Measurements from ENCODE around the gene SEMA3B. TPM values are rescaled to one million over a fixed set of nuclear protein-coding genes. Genes with fewer than 3 reads are reported as not detected.

Gene SEMA3B
- total RNA-seq, 1 experiment from 2014 or later, result 7.3 TPM

- TF ChIP-seq ZNF281 (CRISPR knock-in tag; IDR thresholded peaks at IDR 0.05) (no peak), TEAD4 (CRISPR knock-in tag; IDR thresholded peaks at IDR 0.05) (no peak), ZSCAN18 (CRISPR knock-in tag; IDR thresholded peaks at IDR 0.05) (0 out of 2 replicates have a peak, but pooled peaks have one; percentile 75), E2F5 (CRISPR knock-in tag; IDR thresholded peaks at IDR 0.05) (peak; percentile 80), ZNF219 (CRISPR knock-in tag; IDR thresholded peaks at IDR 0.05; ENCODE audit: borderline replicate concordance) (0 out of 2 replicates have a peak, but pooled peaks have one; percentile 9), NFATC4 (CRISPR knock-in tag; IDR thresholded peaks at IDR 0.05) (no peak), USF2 (CRISPR knock-in tag; IDR thresholded peaks at IDR 0.05) (no peak), HMGXB4 (CRISPR knock-in tag; IDR thresholded peaks at IDR 0.05) (no peak), NFE2L1 (CRISPR knock-in tag; IDR thresholded peaks at IDR 0.05) (peak; percentile 79; the same call in 1 of the 2 replicates), NR2C2 (CRISPR knock-in tag; IDR thresholded peaks at IDR 0.05) (no peak), IRF2 (CRISPR knock-in tag; IDR thresholded peaks at IDR 0.05; ENCODE audit: borderline replicate concordance, low read depth) (no peak), TEAD1 (CRISPR knock-in tag; IDR thresholded peaks at IDR 0.05) (peak; percentile 89; the same call in 1 of the 2 replicates), MAX (CRISPR knock-in tag; IDR thresholded peaks at IDR 0.05) (peak; percentile 81), NFYB (CRISPR knock-in tag; conservative IDR thresholded peaks at IDR 0.05; ENCODE audit: low read depth) (no peak), CREM (CRISPR knock-in tag; IDR thresholded peaks at IDR 0.05) (peak; percentile 90; the same call in 1 of the 2 replicates), AR (CRISPR knock-in tag; IDR thresholded peaks at IDR 0.05) (no peak), ATF3 (CRISPR knock-in tag; conservative IDR thresholded peaks at IDR 0.05) (no peak), MLX (CRISPR knock-in tag; IDR thresholded peaks at IDR 0.05) (0 out of 2 replicates have a peak, but pooled peaks have one; percentile 49), ESRRA (CRISPR knock-in tag; IDR thresholded peaks at IDR 0.05; ENCODE audit: borderline replicate concordance) (no peak), USF1 (CRISPR knock-in tag; IDR thresholded peaks at IDR 0.05) (no peak; the same call in 1 of the 2 replicates), HMGA2 (CRISPR knock-in tag; IDR thresholded peaks at IDR 0.05) (0 out of 2 replicates have a peak, but pooled peaks have one; percentile 12), GRHL2 (CRISPR knock-in tag; IDR thresholded peaks at IDR 0.05; ENCODE audit: insufficient replicate concordance, severe bottlenecking) (no peak), JAZF1 (CRISPR knock-in tag; IDR thresholded peaks at IDR 0.05) (no peak), PRRX2 (CRISPR knock-in tag; IDR thresholded peaks at IDR 0.05) (no peak), JUN (CRISPR knock-in tag; IDR thresholded peaks at IDR 0.05) (no peak)
These were observed 23.5 kb downstream of the SEMA3B start, which contains the start of gene IFRD2 (continued) for GRCh38 chr3:50292159-50293078.
